ENCODE data around the gene CCDC192. TPM values are rescaled to one million over a fixed set of nuclear protein-coding genes. Genes with fewer than 3 reads are reported as not detected.

The CCDC192 gene
- polyA plus RNA-seq, 3 donors = not detected

DNA sequence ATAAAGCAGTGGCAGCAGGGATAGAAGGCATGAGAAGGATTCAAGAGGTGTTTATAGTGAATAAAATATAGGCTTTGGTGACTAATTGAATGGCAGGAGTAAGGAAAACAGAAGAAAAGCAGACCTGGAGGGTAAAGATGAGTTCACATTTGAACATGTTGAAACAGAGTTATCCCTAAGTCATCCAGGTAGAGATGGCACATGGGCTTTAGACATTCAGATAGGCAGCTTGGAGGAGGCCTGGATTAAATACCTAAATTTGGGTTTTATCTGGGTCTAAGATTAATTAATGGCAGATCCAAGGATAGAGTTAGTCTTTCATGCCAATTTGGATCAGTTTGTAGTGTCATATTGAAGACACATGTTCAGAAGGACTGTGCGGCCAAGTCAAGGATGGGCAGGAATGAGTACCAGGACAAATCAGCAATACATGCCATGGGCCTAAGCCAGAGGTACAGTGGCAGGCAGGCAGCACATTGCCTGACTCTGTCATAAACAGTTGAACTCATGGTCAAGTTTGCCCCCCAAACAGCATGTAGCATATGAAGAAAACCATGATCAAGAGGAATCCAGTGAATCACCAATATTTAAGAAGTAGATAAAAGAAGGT lies 264.9 kb downstream of the CCDC192 start:
- no peaks in the 10 kb centered on the region for H3K27me3 ChIP-seq (ENCODE audit: control insufficient read depth in 2 of 2, insufficient read depth in 2 of 2, low read length in 2 of 2)
- H3K9me3 Mint-ChIP-seq = peaks cover 0 to 15% (median 6%) of the 10 kb centered on the region in 7 donors
- no peaks in the 10 kb centered on the region for H3K4me1 ChIP-seq (ENCODE audit: control insufficient read depth in 1 of 2, insufficient read depth in 2 of 2, low read length in 2 of 2)
- no peaks in the 10 kb centered on the region for H4K20me1 ChIP-seq (ENCODE audit: insufficient read depth, low read length)
- TF ChIP-seq, protein P1, sequence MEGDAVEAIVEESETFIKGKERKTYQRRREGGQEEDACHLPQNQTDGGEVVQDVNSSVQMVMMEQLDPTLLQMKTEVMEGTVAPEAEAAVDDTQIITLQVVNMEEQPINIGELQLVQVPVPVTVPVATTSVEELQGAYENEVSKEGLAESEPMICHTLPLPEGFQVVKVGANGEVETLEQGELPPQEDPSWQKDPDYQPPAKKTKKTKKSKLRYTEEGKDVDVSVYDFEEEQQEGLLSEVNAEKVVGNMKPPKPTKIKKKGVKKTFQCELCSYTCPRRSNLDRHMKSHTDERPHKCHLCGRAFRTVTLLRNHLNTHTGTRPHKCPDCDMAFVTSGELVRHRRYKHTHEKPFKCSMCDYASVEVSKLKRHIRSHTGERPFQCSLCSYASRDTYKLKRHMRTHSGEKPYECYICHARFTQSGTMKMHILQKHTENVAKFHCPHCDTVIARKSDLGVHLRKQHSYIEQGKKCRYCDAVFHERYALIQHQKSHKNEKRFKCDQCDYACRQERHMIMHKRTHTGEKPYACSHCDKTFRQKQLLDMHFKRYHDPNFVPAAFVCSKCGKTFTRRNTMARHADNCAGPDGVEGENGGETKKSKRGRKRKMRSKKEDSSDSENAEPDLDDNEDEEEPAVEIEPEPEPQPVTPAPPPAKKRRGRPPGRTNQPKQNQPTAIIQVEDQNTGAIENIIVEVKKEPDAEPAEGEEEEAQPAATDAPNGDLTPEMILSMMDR (IDR thresholded peaks at IDR 0.05) = no peak
- no peak overlapping the region for H2AFZ ChIP-seq (ENCODE audit: insufficient read depth, low read depth, low read length, poor library complexity, severe bottlenecking)
- intact Hi-C loops (cut with micrococcal nuclease) = no loop called here
- no peak overlapping the region for H3K27ac ChIP-seq (ENCODE audit: low read depth in 1 of 2, low read length in 2 of 2)
- H3K9me3 ChIP-seq (replicated peaks in 1 of 2; ENCODE audit: control insufficient read depth in 1 of 2, insufficient read depth in 1 of 2, low read length in 2 of 2) = peaks cover 0 to 11% of the 10 kb centered on the region in 2 donors
- WGBS (ENCODE audit: insufficient coverage) = 100% methylated on average over 1 of the region's 1 CpG
- H3K27ac Mint-ChIP-seq = no peak overlapping the region
- H3K79me2 ChIP-seq (ENCODE audit: insufficient read depth, low read length) = no peaks in the 10 kb centered on the region
- no peaks in the 10 kb centered on the region for H3K36me3 ChIP-seq (replicated peaks in 1 of 2; ENCODE audit: control insufficient read depth in 1 of 2, insufficient read depth in 2 of 2, low read length in 2 of 2)
- peaks cover 0 to 4% of the 10 kb centered on the region in 2 donors for H3K36me3 Mint-ChIP-seq
- no peak overlapping the region for H3K4me2 ChIP-seq (replicated peaks; ENCODE audit: extremely low read depth, low read length, poor library complexity, severe bottlenecking)
- H3K4me3 Mint-ChIP-seq = no peak overlapping the region
- no peak for DNase-seq
- H3K9ac ChIP-seq (ENCODE audit: insufficient read depth, low read length, poor library complexity, severe bottlenecking) = no peak overlapping the region
- no peak overlapping the region for H3K4me3 ChIP-seq (replicated peaks in 1 of 3; ENCODE audit: low read depth in 2 of 3, low read length in 3 of 3)
- peaks cover 0 to 3% (median 2%) of the 10 kb centered on the region in 3 donors for H3K27me3 Mint-ChIP-seq (ENCODE audit: low read depth in 3 of 3)
- H3K4me1 Mint-ChIP-seq = no peaks in the 10 kb centered on the region

DNA sequence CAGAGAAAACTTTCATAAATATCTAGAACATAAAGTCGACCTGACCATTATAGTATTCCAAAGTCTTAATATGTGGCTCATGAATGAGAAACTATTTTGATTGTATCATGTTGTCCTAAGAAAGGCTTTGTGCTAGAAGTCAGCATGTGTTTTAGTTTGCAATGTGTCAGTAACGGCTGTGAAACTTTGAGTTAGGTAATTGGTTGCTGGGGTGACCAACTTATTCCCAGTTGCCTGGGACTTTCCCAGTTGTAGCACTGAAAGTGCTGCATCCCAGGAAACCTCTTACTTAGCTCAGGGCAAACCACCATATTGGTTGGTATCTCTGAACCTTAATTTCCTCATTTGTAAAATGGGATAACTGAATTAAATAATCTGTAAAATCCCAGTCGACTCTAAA lies 265.8 kb downstream of the CCDC192 start:
- no peaks in the 10 kb centered on the region for H3K79me2 ChIP-seq (ENCODE audit: insufficient read depth, low read length)
- H3K27ac ChIP-seq (ENCODE audit: low read depth in 1 of 2, low read length in 2 of 2) = no peak overlapping the region
- intact Hi-C loops (cut with micrococcal nuclease) = no loop called here
- H3K9ac ChIP-seq (ENCODE audit: insufficient read depth, low read length, poor library complexity, severe bottlenecking) = no peak overlapping the region
- H4K20me1 ChIP-seq (ENCODE audit: insufficient read depth, low read length) = no peaks in the 10 kb centered on the region
- Mint-ChIP-seq H3K9me3 (peaks cover 0 to 15% (median 6%) of the 10 kb centered on the region in 7 donors), H3K27me3 (ENCODE audit: low read depth in 3 of 3) (peaks cover 0 to 3% (median 2%) of the 10 kb centered on the region in 3 donors), H3K4me3 (no peak overlapping the region), H3K36me3 (peaks cover 0 to 4% of the 10 kb centered on the region in 2 donors), H3K27ac (no peak overlapping the region), H3K4me1 (no peaks in the 10 kb centered on the region)
- H3K4me1 ChIP-seq (ENCODE audit: control insufficient read depth in 1 of 2, insufficient read depth in 2 of 2, low read length in 2 of 2) = no peaks in the 10 kb centered on the region
- H3K4me3 ChIP-seq (replicated peaks in 1 of 3; ENCODE audit: low read depth in 2 of 3, low read length in 3 of 3) = no peak overlapping the region
- TF ChIP-seq, protein P1 (IDR thresholded peaks at IDR 0.05) = no peak
- H3K4me2 ChIP-seq (replicated peaks; ENCODE audit: extremely low read depth, low read length, poor library complexity, severe bottlenecking) = no peak overlapping the region
- no peaks in the 10 kb centered on the region for H3K27me3 ChIP-seq (ENCODE audit: control insufficient read depth in 2 of 2, insufficient read depth in 2 of 2, low read length in 2 of 2)
- no peaks in the 10 kb centered on the region for H3K36me3 ChIP-seq (replicated peaks in 1 of 2; ENCODE audit: control insufficient read depth in 1 of 2, insufficient read depth in 2 of 2, low read length in 2 of 2)
- H3K9me3 ChIP-seq (replicated peaks in 1 of 2; ENCODE audit: control insufficient read depth in 1 of 2, insufficient read depth in 1 of 2, low read length in 2 of 2) = peaks cover 0 to 11% of the 10 kb centered on the region in 2 donors
- no CpG with 5 or more reads among the region's 3 CpGs for WGBS (ENCODE audit: insufficient coverage)
- no peak for DNase-seq
- H2AFZ ChIP-seq (ENCODE audit: insufficient read depth, low read depth, low read length, poor library complexity, severe bottlenecking) = no peak overlapping the region
